Measurements from ENCODE around the gene FN1. TPM values are rescaled to one million over a fixed set of nuclear protein-coding genes. Genes with fewer than 3 reads are reported as not detected.
A peak's percentile ranks its signal among the peaks of the same experiment; 100 is the strongest.

FN1 gene
- total RNA-seq, 1 donor: 18,025 TPM

DNA sequence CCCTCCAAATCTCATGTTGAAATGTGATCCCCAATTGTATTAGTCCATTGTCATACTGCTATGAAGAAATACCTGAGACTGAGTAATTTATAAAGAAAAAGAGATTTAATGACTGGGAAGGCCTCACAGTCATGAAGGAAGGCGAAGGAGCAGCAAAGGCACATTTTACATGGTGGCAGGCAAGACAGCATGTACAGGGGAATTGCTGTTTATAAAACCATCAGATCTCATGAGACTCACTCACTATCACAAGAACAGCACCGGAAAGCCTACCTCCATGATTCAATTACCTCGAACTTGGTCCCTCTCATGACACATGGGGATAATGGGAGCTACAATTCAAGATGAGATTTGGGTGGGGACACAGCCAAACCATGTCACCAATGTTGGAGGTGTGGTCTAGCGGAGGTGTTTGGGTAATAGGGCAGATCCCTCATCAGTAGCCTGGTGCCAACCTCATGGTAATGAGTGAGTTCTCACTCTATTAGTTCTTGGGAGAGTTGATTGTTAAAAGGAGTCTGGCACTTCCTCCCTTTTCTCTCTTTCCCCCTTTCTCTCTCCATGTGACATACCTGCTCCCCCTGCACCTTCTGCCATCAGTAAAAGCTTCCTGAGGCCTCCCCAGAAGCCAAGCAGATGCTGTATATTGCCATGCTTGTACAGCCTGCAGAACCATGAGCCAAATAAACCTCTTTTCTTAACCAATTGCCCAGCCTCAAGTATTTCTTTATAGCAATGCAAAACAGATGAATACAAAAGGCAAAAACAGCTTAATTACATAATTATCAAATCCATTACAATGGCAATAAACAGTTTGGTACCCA, 14.5 kb upstream of the FN1 start:
- no peaks in the 10 kb centered on the region for H3K27me3 ChIP-seq (ENCODE audit: insufficient read depth, low read length)
- no peaks in the 10 kb centered on the region for H4K20me1 ChIP-seq (ENCODE audit: insufficient read depth, low read length)
- no peaks in the 10 kb centered on the region for H3K79me2 ChIP-seq (ENCODE audit: insufficient read depth, low read length)
- peaks cover 15% of the 10 kb centered on the region for H3K4me1 ChIP-seq (ENCODE audit: insufficient read depth, low read length)
- no peaks in the 10 kb centered on the region for H3K36me3 ChIP-seq (ENCODE audit: insufficient read depth, low read length)
- DNase-seq (ENCODE audit: insufficient read length, low spot score, missing footprints): no peak
- peak overlapping the region; percentile 80 for H3K27ac ChIP-seq (ENCODE audit: low read depth, low read length)
- H2AFZ ChIP-seq (ENCODE audit: low read length): no peak overlapping the region
- no peak overlapping the region for H3K4me2 ChIP-seq (ENCODE audit: insufficient read depth, low read length)
- no peak overlapping the region for H3K4me3 ChIP-seq (ENCODE audit: insufficient read depth, low read length)
- H3K9me3 ChIP-seq (ENCODE audit: low read depth, low read length): no peaks in the 10 kb centered on the region
- TF ChIP-seq, protein P1, sequence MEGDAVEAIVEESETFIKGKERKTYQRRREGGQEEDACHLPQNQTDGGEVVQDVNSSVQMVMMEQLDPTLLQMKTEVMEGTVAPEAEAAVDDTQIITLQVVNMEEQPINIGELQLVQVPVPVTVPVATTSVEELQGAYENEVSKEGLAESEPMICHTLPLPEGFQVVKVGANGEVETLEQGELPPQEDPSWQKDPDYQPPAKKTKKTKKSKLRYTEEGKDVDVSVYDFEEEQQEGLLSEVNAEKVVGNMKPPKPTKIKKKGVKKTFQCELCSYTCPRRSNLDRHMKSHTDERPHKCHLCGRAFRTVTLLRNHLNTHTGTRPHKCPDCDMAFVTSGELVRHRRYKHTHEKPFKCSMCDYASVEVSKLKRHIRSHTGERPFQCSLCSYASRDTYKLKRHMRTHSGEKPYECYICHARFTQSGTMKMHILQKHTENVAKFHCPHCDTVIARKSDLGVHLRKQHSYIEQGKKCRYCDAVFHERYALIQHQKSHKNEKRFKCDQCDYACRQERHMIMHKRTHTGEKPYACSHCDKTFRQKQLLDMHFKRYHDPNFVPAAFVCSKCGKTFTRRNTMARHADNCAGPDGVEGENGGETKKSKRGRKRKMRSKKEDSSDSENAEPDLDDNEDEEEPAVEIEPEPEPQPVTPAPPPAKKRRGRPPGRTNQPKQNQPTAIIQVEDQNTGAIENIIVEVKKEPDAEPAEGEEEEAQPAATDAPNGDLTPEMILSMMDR (IDR thresholded peaks at IDR 0.05; ENCODE audit: extremely low read depth, low read depth, low read length): no peak

DNA sequence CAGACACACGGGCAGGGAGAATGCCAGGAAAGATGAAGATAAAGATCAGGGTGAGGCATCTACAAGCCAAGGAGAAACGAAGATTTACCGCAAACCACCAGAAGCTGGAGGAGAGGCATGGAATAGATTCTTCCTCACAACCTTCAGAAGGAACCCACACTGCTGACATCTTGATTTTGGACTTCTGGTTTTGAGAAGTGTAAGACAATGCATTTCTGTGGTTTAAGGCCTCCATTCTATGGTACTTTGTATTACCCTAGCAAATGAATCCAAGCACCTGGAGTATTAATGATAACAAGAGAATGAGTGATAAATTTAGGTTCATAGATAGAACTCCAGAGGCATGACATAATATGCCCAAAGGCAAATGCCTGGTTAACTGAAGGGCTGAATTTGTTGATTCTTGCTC, 11.8 kb upstream of the FN1 start:
- DNase-seq (ENCODE audit: insufficient read length, low spot score, missing footprints): no peak
- Histone ChIP-seq H3K27ac (ENCODE audit: low read depth, low read length) (no peak overlapping the region), H3K36me3 (ENCODE audit: insufficient read depth, low read length) (no peaks in the 10 kb centered on the region), H4K20me1 (ENCODE audit: insufficient read depth, low read length) (no peaks in the 10 kb centered on the region), H3K9me3 (ENCODE audit: low read depth, low read length) (no peaks in the 10 kb centered on the region), H3K4me3 (ENCODE audit: insufficient read depth, low read length) (no peak overlapping the region), H3K27me3 (ENCODE audit: insufficient read depth, low read length) (no peaks in the 10 kb centered on the region), H3K4me2 (ENCODE audit: insufficient read depth, low read length) (no peak overlapping the region), H3K4me1 (ENCODE audit: insufficient read depth, low read length) (peaks cover 9% of the 10 kb centered on the region), H2AFZ (ENCODE audit: low read length) (no peak overlapping the region), H3K79me2 (ENCODE audit: insufficient read depth, low read length) (no peaks in the 10 kb centered on the region)
- TF ChIP-seq, protein P1 (IDR thresholded peaks at IDR 0.05; ENCODE audit: extremely low read depth, low read depth, low read length): no peak

DNA sequence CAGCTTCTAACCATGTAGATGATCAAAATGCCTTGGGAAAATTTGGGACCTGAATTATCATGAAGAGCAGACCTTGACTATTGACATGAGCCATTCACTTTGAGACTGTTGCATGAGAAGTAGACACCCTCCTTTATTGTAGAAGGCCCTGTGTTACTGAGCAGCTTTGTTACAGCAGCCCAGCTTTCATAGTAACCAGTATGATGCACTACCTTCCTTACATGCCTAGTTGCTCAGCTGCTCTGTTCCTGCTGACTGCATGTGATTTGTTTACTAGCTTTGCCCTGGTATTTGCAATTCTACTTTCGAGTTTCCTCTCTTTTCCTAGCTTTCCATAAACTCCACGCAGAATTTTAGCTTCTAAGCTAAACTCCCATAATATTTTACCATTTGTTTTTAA, 11.2 kb upstream of the FN1 start:
- peaks cover 9% of the 10 kb centered on the region for H3K4me1 ChIP-seq (ENCODE audit: insufficient read depth, low read length)
- H3K27me3 ChIP-seq (ENCODE audit: insufficient read depth, low read length): no peaks in the 10 kb centered on the region
- no peak overlapping the region for H2AFZ ChIP-seq (ENCODE audit: low read length)
- no peaks in the 10 kb centered on the region for H4K20me1 ChIP-seq (ENCODE audit: insufficient read depth, low read length)
- H3K79me2 ChIP-seq (ENCODE audit: insufficient read depth, low read length): no peaks in the 10 kb centered on the region
- H3K27ac ChIP-seq (ENCODE audit: low read depth, low read length): no peak overlapping the region
- H3K4me2 ChIP-seq (ENCODE audit: insufficient read depth, low read length): no peak overlapping the region
- DNase-seq (ENCODE audit: insufficient read length, low spot score, missing footprints): no peak
- H3K36me3 ChIP-seq (ENCODE audit: insufficient read depth, low read length): no peaks in the 10 kb centered on the region
- TF ChIP-seq, protein P1 (IDR thresholded peaks at IDR 0.05; ENCODE audit: extremely low read depth, low read depth, low read length): no peak
- H3K9me3 ChIP-seq (ENCODE audit: low read depth, low read length): no peaks in the 10 kb centered on the region
- no peak overlapping the region for H3K4me3 ChIP-seq (ENCODE audit: insufficient read depth, low read length)

DNA sequence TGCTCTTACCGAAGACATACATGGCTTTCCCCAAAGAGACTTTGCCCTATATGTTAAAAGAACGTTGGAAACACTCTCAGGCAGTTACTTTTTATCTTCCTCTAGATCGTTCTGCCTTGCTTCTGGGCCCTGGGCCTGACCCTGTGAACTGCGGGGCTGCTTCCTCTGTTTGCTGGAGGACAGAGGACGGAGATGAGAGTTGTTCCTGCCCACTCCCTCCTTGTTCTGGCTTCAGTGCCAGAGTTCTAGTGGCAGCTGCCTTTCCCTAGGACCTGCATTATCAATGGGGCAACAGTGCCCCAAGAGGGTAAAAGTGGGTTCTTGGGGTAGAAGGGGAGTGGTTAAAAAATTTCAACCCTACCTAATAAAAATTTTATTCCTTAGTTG, 6.5 kb upstream of the FN1 start:
- H3K4me1 ChIP-seq (ENCODE audit: insufficient read depth, low read length): peaks cover 30% of the 10 kb centered on the region
- no peak overlapping the region for H2AFZ ChIP-seq (ENCODE audit: low read length)
- H3K27me3 ChIP-seq (ENCODE audit: insufficient read depth, low read length): no peaks in the 10 kb centered on the region
- H3K27ac ChIP-seq (ENCODE audit: low read depth, low read length): no peak overlapping the region
- no peak overlapping the region for H3K4me2 ChIP-seq (ENCODE audit: insufficient read depth, low read length)
- no peak overlapping the region for H3K4me3 ChIP-seq (ENCODE audit: insufficient read depth, low read length)
- H3K9me3 ChIP-seq (ENCODE audit: low read depth, low read length): no peaks in the 10 kb centered on the region
- DNase-seq (ENCODE audit: insufficient read length, low spot score, missing footprints): no peak
- H3K79me2 ChIP-seq (ENCODE audit: insufficient read depth, low read length): peaks cover 24% of the 10 kb centered on the region
- no peaks in the 10 kb centered on the region for H3K36me3 ChIP-seq (ENCODE audit: insufficient read depth, low read length)
- H4K20me1 ChIP-seq (ENCODE audit: insufficient read depth, low read length): no peaks in the 10 kb centered on the region
- TF ChIP-seq, protein P1 (IDR thresholded peaks at IDR 0.05; ENCODE audit: extremely low read depth, low read depth, low read length): no peak
